ENCODE measurements around the gene SLC6A20.

Gene SLC6A20

DNA sequence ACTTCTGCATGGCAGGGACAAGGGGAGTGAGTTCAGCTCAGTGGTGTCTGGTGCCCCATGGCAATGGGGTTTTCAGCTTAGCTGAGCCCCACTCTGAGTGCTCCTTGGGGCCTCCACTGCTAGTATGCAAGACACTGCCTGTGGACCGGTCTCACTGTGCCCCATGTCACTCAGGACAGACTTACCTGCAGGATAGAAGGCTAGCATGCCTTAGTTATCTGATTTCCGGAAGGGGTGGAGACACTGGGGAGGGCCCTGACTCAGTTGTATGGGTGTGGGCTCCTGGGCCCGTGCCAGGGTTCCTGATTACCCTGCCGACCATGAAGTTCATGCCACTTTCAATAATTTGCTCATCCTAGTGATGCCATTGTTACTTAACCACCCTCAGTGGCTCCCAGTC is 4.3 kb upstream of the SLC6A20 start:
- DNase-seq: no peak

DNA sequence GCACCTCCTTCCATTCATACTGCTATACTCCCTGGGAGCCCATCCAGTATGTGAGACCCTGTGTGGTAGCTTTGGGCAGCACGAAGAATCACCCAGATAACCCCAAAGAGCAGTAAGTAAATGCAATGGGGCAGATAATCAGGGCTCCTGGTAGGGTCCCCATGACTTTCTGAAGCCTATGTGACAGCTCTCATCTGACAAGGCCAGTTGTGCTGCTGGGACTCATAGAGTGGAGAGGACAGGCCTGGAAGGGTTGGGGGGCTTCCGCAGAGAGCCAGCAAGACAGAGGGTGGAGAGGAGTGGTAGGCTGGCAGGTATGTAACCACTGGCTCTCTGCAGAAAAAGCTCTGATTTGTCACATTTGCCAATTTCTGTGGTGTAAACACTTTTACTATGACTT is 3.2 kb upstream of the SLC6A20 start:
- no peak for DNase-seq

DNA sequence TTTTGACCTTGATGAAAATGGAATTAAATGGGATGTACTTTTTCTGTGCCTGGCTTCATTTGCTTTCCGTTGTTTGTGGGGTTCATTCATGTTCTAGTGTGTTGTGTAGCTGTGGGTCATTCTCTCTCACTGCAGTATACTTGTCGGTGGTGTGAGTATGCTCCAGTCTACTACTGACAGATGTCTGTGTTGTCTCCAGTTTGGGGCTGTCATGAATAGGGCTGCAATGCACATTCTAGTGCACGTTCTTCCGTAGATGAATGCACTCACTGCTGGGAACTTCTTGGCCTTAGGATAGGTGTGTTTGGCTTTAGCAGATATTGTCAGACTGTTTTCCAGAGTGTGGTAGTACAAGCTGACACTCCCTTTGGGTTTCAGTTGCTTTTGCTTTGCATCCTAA is 1.7 kb upstream of the SLC6A20 start:
- no peak for DNase-seq

DNA sequence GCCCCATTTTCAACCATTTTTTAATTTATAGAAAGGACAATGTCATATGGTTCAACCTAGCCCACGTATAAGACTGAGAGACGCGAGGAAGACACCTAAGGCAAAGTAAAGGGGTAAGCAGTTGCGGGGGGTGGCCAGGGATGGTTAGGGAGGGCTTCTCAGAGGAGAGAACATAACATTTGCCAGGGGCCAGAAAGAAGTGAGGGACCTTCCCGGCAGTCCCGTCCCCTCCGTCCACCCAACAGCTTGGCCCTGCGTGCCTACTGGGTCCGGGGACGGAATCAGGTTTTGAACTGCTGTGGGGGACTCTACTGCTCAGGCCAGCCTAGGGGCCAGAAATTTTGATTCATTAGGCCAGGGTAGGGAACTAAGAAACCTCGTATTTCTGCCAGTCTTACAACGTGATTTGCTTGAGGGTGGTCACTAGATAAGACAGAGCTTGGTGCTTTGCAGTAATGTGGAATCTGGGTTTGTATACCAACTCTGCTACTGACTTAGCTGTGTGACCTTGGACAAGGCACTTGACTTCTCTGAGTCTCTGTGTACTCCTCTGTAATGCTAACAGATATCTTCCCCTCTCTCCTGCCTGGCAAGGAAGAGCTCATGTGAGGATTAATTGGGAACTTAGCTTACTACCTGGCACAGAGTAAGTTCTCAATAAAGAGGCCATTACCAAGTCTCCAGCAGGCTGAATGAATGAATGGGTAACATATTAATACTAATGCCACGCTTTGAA is 734 bp upstream of the SLC6A20 start:
- no peak for DNase-seq

DNA sequence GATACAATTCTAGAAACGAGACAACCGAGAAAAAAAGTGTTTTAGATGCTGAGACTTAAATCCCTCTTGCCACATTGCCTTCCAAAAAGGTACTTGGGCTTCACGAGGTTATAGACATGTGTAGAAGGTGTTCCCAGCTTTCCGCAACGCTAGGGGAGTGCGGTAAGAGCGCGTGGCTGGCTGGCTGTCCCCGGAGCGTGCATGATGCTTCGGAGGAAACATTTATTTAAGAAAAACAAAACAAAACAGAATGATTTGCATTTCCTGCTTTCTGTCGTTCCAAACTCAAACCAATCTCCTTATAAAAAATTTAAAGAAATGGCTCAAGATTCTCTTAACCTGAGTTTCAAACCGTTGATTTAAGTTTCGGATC is 841 bp downstream of the SLC6A20 start:
- DNase-seq: no peak

DNA sequence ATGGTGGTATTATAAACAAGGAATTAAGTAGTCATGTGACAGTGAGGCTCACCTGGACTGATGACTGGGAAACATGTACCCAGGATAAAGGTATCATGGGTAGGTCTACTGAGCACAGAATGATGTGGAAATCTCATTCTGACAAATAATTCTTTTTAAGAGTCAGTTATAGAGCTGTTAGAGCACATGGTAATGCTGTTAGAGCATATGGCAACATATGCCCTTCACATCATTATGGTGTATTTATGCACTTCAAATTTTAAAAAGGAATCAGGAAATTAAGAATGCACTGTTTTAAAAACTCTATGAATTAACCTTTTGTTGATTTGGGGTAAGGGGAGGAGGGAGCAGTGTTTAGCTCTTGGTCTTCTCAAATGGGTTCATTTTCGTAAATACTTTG is 1.7 kb downstream of the SLC6A20 start:
- no peak for DNase-seq

DNA sequence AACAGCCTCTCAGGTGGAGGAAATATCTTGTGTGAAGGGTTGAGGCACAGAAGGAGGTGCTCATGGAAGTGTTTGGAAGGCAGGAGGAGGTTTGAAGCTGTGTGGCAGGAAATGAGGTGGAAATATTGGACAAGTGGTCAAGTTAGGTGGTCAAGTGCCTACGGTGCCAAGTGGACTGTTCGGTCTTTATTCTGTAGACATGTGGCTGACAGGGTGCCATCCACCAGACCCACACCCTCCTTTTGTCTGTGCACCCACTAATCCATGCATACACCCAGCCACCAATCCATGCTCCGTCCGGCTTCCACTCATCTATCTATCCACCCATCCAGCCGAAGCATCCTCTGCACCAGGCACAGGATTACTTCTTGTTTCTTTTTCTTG is 2.2 kb downstream of the SLC6A20 start:
- DNase-seq: no peak

DNA sequence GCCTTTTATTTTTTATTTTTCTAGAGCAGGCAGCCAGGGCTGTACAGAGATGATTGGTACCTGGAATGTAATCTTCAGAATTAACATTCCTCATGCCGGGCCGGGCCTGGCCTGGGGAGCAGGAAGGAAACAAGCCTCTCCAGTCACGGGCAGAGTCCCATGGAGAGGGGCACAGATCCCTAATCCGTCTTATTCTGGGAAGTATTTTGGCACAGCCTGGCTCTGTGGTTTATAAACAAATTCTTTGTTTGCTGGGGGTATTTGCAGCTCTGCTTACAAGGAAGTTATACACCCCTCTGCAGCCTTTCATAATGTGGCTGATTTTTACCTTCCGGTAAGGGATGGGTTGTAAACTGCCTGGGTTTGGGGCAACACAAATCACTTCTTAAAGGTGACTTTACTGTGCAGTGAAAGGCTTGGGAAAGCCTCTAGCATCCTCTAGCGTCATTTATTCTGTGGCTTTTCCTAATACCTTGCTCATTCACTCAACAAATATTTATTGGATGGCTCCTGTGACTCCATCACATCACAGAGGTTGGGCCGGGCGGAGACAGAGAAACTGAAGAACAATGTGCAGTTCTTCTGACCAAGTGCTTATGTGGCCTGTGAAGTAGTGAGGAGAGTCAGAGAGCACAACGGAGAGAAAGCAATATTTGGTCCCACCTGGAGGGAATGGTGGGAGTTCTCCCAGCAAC is 2.7 kb downstream of the SLC6A20 start:
- DNase-seq: no peak

DNA sequence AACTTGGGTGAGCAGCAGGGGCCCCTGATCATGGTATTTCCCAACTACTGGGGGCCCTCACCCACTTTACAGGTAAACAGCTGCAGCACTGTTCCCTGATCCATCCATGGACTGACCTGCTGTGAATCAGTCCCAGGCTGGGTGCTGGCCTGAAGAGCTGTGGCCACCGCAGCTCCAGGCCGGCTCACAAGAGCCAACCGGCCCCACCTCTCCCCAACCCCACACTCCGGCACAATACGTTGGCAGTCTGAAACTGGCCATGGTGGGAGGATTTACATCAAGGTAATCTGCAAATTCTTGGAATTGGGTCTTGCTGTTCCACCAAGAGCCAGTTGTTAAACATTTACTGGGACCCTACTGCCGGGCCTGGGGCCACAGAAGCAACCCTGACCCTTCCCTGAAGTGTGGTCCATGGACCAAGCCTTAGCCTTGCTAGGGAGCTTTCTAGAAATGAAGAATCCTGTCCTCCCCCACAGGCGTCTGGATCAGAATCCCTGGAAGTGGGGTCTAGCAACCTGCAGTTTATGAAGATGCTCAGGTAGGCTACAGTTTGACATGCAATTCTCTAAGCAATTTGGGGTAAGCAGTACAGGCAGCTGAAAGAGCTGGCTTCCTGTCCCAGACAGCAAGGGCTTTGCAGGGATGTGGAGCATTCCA is 3.7 kb downstream of the SLC6A20 start:
- DNase-seq: no peak

DNA sequence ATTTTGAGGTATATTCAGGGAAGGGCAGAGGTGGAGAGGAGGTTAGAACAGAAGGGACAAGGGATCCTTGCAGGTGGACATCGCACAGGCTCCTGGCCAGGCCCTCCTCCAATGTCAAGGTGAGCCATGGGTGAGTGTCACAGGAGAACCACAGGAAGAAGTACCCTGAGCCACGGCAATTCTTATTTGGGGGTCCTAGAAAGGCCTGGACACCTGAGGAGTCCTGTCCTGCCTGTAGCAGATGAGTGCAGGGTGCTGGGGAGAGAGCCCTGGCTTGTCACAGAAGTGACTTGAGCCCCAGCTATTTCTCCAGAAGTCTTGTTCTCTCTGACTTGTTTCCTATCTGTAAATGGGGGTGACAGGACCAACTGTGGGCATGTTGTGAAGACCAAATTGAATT is 4.3 kb downstream of the SLC6A20 start:
- no peak for DNase-seq

DNA sequence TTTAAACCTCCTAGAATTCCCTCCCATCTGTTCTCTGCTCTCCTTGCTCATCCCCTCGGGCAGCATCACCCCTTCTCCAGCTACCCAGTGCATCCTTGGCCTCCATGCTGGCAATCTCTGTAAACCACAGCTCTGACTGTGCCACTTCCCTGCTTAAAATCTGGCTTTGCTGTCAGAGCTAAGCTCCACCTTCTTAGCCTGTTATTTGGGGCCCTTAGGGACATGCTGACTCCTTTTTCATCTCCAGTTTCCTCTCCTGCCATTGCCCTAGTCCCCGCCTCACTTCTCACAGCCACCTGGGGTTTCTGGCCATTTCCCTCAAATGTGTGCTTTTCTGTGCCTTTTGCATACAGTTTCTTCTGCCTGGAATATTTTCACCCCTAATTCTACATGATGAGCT is 5.7 kb downstream of the SLC6A20 start:
- peak; percentile 53 for DNase-seq

DNA sequence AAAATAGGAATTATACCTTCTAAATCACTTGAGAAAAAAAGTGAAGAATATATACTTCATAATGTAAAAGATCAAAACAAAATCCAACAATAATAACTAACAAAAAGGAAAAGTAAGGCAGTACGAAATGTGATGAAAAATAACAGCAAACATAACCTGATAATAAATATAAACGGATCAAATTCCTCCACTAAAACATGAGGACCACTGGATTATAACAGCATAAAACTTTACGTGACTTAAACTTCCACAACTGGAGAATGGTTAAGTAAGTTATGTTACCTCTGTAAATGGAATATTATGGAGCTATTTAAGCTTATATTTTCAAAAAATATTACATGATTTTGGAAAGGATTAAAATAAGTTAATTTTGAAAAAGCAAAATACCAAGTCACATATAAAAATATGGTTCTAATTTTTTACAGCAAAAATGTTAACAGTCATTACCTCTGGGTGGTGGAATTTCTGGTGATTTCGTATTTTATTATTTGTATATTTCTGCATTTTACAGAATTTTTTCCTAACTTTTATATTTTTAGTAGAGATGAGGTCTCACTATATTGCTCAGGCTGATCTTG is 7.0 kb downstream of the SLC6A20 start:
- no peak for DNase-seq

DNA sequence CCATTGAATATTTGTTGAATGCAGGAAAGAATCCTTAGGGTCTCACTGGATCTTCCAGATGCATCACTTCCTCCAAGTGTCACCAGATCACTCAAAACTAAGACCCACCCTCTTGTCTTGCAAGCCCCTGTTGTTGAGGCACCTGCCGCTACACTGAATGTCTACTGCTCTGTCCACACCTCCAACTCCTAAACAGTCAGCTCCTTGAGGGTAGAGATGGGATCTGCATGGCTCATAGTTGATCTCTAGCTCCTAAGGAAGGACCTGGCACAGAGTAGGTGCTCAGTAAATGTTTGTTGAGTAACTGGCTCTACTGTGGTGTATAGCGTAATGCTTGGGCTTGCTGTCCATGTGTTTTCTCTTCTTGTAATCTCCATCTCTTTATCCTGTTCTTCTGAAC is 8.8 kb downstream of the SLC6A20 start:
- no peak for DNase-seq

DNA sequence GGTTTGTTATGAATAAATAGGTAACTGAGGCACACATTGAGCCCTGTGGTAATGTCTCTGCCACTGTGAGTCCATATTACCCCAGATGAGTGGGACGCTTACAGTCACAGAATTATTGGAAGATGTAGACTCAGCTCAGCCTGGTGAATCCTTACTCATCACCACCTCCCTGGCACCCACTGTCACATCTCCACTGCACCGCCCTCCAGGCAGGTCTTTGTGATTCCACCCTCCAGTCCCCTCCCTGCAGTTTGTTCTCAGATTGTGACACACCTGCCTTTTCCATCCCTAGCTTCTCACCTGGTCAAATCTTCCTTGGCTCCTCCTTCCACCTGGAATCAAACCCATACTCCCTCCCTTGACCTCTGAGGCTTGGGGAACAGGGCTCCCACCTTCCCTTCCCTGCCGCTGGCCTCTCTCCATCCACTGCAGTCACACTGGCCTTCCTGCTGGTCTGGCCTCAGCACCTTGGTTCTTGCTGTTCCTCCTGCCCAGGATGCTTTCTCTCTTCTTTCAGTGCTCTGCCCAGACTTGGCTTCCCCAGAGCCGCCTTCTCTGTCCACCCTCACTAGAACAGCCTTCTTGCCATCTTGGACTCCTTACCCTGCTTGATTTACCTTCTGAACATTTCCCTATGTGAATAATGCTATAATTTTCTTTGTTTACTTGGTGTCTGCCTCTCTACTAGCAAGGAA is 9.4 kb downstream of the SLC6A20 start:
- no peak for DNase-seq

DNA sequence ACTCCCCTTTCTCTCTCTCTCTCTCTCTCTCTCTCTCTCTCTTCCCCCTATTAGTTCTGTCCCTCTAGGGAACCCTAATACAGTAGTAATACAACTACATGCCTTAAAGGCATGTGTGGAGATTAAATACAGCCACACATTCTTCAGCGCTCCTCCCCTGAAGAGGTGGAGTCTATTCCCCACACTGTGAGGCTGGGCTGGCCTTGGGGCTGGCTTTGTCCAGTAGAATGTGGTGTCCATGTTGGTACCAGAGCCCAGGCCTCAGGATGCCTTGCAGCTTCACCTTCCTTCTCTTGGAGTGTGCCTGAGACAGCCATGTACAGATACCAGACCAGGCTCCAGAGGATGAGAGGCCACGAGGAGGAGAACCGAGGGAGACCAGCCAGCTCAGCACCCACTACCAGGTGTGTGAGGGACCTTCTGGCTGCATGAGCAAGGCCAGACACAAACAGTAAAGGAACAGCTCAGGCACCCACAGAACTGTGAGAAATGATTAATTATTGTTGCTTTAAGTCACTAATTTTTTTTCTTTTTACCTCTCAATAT is 10.7 kb downstream of the SLC6A20 start:
- no peak for DNase-seq

DNA sequence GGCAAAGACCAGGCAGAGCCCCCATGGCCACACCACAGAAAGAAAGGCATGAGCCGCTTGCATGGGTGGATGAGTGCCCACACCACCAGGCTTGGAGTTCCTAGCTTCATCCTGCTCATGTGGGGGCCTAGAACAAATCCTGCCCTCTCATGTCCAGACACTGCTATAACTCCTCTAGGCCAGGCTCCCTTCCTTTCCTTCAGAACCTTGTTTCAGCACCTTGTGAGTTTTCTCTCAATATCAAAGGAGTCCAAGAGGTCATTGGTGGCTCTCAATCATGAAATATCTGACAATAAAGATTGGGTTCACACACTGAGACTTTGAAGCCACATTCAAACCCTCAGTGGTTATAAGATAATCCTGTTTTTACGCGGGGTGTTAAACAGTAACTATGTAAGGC is 12.7 kb downstream of the SLC6A20 start:
- DNase-seq: no peak

DNA sequence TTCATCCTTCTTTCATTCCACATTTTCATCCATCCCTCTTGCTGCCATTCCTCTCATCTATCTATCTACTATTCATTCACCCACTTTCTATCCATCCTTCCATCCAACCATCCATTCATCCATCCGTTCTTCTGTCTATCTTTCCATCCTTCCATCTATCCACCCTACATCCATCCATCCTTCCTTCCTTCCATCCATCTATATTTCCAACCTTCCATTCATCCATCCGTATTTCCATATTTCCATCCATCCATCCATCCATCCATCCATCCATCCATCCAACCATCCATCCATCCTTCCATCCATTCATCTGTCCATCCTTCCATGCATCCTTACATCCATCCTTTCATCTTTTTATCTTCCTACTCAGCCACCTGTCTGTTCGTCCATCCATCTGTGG is 14.0 kb downstream of the SLC6A20 start:
- DNase-seq: no peak

DNA sequence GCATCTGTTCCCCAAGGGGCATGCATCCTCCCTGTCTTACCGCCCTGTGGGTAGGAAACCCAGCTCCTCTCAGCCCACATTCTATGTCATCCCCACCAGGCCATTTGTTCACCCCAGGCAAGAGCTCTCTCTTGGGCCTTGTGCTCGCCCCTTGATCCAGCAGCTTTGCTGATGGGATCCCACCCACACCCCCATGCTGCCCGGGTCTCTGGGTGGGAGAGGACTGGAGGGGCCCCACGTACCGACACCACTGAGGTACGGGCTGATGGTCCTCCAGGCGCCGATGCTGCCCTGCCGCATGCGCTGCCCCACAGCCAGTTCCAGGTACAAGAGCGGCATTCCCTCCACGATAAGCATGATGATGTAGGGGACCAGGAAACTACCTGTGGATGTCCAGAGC is 14.5 kb downstream of the SLC6A20 start:
- no peak for DNase-seq

DNA sequence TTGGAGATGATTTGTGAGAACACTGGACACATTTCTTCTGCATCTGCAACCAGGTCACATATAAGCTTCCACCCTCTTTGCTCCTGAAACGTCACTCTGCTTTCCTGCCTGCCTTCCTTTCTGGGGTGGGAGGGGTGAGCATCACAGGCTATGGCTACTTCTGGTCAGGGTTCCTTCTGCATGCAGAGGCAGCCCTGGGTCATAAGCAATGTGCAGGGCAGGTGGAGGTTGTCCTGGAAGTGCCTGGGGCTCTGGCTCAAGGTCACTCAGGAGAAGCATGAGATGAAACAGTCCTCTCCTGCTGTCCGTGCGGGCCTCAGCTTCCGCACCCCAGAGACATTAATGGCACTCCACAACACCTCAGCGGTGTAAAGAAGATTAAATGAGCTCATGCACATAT is 15.1 kb downstream of the SLC6A20 start:
- no peak for DNase-seq

DNA sequence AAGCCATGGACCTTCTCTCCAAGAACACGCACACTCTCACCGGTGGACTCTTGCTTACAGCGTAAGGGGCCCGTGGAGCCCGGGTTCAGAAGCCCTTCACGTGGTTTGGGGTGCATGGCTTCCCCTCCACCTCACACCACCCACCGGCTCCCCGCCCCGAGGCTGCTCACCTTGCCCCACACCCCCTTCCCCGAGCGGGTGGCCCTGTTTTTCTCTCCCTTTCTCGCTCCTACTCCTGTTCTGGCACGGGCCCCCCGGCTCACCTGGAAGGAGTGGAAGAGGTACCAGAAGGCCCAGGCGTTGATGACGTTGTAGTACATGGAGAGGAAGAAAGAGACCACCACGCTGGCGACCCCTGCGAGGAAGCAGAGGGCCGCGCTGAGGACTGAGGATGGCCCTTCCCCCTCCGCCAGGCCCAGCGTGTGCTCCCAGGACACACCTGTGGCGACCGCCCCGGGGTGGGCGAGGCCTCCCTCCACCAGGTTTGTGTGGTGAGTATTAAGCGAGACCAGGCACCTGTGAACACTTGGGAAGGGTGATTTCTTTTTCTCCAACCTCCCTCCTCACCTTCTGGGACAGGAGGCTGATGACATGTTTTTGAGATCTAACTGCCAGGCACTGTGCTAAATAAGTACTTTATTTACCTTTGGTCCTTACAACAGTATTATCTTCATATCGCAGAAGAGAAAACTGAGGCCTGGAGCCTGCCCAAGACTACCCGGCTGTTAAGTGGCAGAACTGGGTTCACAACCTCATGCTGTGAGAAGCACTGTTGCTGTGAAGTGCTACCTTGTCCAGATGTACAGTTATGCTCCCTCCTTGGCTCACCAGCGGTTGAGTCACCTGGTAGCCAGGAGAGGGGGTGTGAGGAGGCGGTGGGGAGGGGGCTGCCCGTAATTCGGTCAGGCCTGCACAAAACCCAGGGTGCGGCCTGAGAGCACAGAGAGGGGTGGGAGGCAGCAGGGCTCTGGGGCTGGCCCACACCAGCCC is 16.3 kb downstream of the SLC6A20 start:
- no peak for DNase-seq

DNA sequence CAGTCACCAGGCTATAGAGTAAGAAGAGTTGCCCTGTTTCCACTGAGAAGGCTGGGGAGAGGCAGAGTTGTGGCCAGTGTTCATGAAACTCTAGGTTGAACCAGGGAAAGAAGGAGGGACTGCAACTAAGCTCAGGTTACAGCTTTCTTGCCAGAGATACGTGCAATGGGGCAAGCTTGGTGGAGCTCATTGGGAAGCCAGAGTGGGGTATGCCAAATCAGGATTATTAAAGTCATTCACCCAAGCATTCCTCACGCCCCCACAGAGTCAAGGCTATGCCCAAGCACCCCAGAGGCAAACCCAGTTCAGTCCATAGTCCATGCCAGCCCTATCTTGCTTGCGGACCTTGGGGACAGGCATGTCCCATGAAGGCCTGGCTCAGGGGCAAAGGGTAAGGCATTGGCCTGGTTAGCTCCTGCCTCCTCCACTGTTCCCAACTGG is 17.6 kb downstream of the SLC6A20 start:
- DNase-seq: no peak
